GM12874 (cell line): Measurements from ENCODE around the gene GDF2.

Experiments used
- CTCF ChIP-seq: IDR thresholded peaks from 2 replicates; pipeline ENCODE4 v1.5.1; 2011; ENCODE audit warnings: low read depth, mild to moderate bottlenecking, control low read depth, low read length, moderate library complexity; ENCODE audit not compliant: insufficient read depth

GDF2 gene

DNA sequence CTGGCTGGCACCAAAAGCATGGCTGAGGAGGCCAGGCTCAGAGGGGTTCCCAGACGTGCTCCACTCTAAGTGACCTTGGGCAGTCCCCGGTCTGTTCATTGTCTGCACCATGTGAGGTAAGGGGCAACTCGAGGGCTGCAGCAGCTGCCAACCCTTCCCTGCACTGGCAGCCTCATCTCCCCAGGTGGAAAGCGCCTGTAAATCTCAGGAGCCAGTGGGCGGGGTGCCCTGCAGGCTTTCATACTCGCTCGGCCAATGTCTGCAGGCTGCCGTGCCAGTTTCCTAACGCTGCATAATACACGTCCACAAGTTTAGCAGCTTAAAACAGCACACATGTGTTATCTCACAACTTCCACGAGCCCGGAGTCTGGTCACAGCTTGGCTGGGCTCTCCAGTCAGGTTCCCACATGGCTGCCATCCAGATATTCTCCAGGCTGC lies 34.9 kb upstream of the GDF2 start:
- no peak for TF ChIP-seq CTCF

DNA sequence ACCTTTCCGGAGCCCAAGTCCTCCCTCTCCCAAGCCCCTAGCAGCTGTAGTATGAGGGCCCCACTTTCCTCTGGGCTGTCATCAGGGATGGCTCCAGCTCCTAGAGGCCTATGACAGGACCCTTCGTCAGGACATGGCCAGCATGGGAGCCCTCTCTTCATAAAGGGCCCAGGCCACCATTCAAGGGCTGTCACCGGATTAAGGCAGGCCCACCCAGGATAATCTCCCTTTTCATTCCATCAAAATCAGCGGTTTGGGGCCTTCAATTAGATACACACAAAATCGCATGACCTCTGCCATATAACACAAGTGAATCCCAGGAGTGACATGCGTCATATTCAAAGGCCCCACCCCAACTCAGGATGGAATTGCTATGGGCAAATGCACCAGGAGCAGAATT lies 34.4 kb upstream of the GDF2 start:
- TF ChIP-seq CTCF = no peak

DNA sequence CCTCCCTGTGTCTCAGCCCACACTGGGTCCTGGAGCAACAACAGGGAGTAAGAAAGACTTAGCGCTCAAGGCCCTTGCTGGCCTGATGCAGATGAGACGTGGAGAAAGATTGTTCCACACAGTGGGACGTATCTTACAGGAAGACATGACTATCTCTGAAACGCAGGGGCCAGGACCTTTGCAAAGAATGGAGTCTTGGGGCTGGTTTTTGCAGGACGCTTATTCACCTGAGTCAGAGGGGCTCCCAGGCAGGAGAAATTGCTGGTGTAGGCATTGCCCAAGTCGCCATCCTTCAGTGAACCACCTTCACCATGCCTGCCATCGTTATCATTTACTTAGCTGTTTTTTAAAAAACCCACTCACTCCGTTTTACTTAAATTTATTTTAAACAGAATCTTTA lies 34.0 kb upstream of the GDF2 start:
- TF ChIP-seq CTCF = no peak

DNA sequence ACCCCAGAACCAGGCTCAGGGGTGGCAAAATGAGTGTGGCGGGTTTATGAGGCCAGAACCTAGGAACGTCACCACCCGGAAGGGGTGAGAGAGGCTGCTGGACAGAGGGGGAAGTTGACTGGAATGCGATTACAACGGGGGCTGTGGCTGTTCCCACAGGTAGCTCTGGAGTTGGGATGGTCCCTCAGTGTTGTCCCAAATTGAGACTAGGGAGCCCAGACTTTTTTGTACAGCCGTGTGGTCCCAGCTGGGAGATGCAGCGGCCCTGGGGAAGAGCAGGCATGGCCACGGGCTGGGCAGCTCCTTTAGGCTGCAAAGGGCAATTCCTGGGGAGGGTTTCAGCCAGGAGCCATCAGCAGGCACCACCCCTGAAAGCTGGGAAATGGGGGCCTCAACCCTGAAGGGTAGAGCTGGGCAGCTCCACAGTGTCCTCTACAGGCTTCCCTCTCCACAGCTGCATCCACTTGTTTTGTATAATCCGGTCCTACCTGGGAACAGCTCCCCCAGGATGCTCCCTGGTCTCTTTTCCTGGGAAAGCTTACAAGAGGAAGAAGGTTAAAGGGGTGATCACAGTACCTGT lies 33.2 kb upstream of the GDF2 start:
- no peak for TF ChIP-seq CTCF

GRCh38 chr10:47289921-47290320 lies 32.3 kb upstream of the GDF2 start:
- TF ChIP-seq CTCF = no peak

- no peak for TF ChIP-seq CTCF
Observed at GRCh38 chr10:47290338-47290737, 31.9 kb upstream of the GDF2 start.

- TF ChIP-seq CTCF = no peak
Observed at GRCh38 chr10:47291682-47292081, 30.6 kb upstream of the GDF2 start.
